ENCODE data around the gene PPP1R2.
"Not testable (repeated sequence)": the region's sequence is repeated elsewhere in the genome, so short reads cannot be mapped to it uniquely, and the experiment has no call there.

PPP1R2 gene

GRCh38 chr3:195512798-195513345, 30.3 kb downstream of the PPP1R2 start:
- no peak overlapping the region for H3K9ac ChIP-seq (ENCODE audit: low read depth, low read length)
- no peak for TF ChIP-seq EZH2 (IDR thresholded peaks at IDR 0.05; ENCODE audit: borderline replicate concordance, low read depth, low read length, severe bottlenecking)
- no peak for TF ChIP-seq CTCF (IDR thresholded peaks at IDR 0.05; ENCODE audit: borderline replicate concordance, extremely low read depth, low read length, poor library complexity, severe bottlenecking)
- DNase-seq (no peak), ATAC-seq (ENCODE audit: insufficient read depth, low read depth) (no peak)
- no peaks in the 10 kb centered on the region for H4K20me1 ChIP-seq (ENCODE audit: insufficient read depth, low read length)
- H3K9me3 ChIP-seq (ENCODE audit: insufficient read depth, low read length, severe bottlenecking): no peaks in the 10 kb centered on the region
- H3K4me2 ChIP-seq (ENCODE audit: insufficient read depth, low read length): no peak overlapping the region
- H3K27ac ChIP-seq (ENCODE audit: low read length): no peak overlapping the region
- no peak overlapping the region for H3K4me3 ChIP-seq (ENCODE audit: low read depth in 1 of 2, low read length in 2 of 2)
- H3K36me3 ChIP-seq (ENCODE audit: insufficient read depth, low read length): peaks cover 52% of the 10 kb centered on the region
- H3K4me1 ChIP-seq (ENCODE audit: insufficient read depth, low read length): no peaks in the 10 kb centered on the region
- H2AFZ ChIP-seq (ENCODE audit: low read depth, low read length): no peak overlapping the region
- no peaks in the 10 kb centered on the region for H3K79me2 ChIP-seq (ENCODE audit: insufficient read depth, low read length)
- no peaks in the 10 kb centered on the region for H3K27me3 ChIP-seq (ENCODE audit: insufficient read depth, low read length, poor library complexity)

GRCh38 chr3:195511136-195511535, 32.0 kb downstream of the PPP1R2 start:
- Histone ChIP-seq H3K4me1 (ENCODE audit: insufficient read depth, low read length) (no peaks in the 10 kb centered on the region), H3K9ac (ENCODE audit: low read depth, low read length) (no peak overlapping the region), H3K4me3 (ENCODE audit: low read depth in 1 of 2, low read length in 2 of 2) (no peak overlapping the region), H2AFZ (ENCODE audit: low read depth, low read length) (no peak overlapping the region), H3K4me2 (ENCODE audit: insufficient read depth, low read length) (no peak overlapping the region), H3K9me3 (ENCODE audit: insufficient read depth, low read length, severe bottlenecking) (no peaks in the 10 kb centered on the region), H3K27ac (ENCODE audit: low read length) (no peak overlapping the region), H3K79me2 (ENCODE audit: insufficient read depth, low read length) (no peaks in the 10 kb centered on the region), H3K36me3 (ENCODE audit: insufficient read depth, low read length) (peaks cover 36% of the 10 kb centered on the region), H4K20me1 (ENCODE audit: insufficient read depth, low read length) (no peaks in the 10 kb centered on the region), H3K27me3 (ENCODE audit: insufficient read depth, low read length, poor library complexity) (no peaks in the 10 kb centered on the region)
- DNase-seq (no peak), ATAC-seq (ENCODE audit: insufficient read depth, low read depth) (no peak)
- no peak for TF ChIP-seq CTCF (IDR thresholded peaks at IDR 0.05; ENCODE audit: borderline replicate concordance, extremely low read depth, low read length, poor library complexity, severe bottlenecking)
- TF ChIP-seq EZH2 (IDR thresholded peaks at IDR 0.05; ENCODE audit: borderline replicate concordance, low read depth, low read length, severe bottlenecking): no peak

GRCh38 chr3:195508185-195508584, 34.9 kb downstream of the PPP1R2 start:
- Histone ChIP-seq H3K27ac (ENCODE audit: low read length) (no peak overlapping the region), H4K20me1 (ENCODE audit: insufficient read depth, low read length) (no peaks in the 10 kb centered on the region), H3K27me3 (ENCODE audit: insufficient read depth, low read length, poor library complexity) (no peaks in the 10 kb centered on the region), H3K4me3 (ENCODE audit: low read depth in 1 of 2, low read length in 2 of 2) (no peak overlapping the region), H3K4me2 (ENCODE audit: insufficient read depth, low read length) (no peak overlapping the region), H3K9me3 (ENCODE audit: insufficient read depth, low read length, severe bottlenecking) (no peaks in the 10 kb centered on the region), H2AFZ (ENCODE audit: low read depth, low read length) (no peak overlapping the region), H3K4me1 (ENCODE audit: insufficient read depth, low read length) (no peaks in the 10 kb centered on the region), H3K9ac (ENCODE audit: low read depth, low read length) (no peak overlapping the region), H3K79me2 (ENCODE audit: insufficient read depth, low read length) (no peaks in the 10 kb centered on the region), H3K36me3 (ENCODE audit: insufficient read depth, low read length) (peaks cover 12% of the 10 kb centered on the region; the same call in 1 of the 2 replicates)
- ATAC-seq (ENCODE audit: insufficient read depth, low read depth) (no peak), DNase-seq (no peak)
- TF ChIP-seq EZH2 (IDR thresholded peaks at IDR 0.05; ENCODE audit: borderline replicate concordance, low read depth, low read length, severe bottlenecking) (no peak), CTCF (IDR thresholded peaks at IDR 0.05; ENCODE audit: borderline replicate concordance, extremely low read depth, low read length, poor library complexity, severe bottlenecking) (no peak)

GRCh38 chr3:195475614-195476013, 67.5 kb downstream of the PPP1R2 start:
- no peak overlapping the region for H3K27ac ChIP-seq (ENCODE audit: low read length)
- TF ChIP-seq EZH2 (IDR thresholded peaks at IDR 0.05; ENCODE audit: borderline replicate concordance, low read depth, low read length, severe bottlenecking): no peak
- TF ChIP-seq CTCF (IDR thresholded peaks at IDR 0.05; ENCODE audit: borderline replicate concordance, extremely low read depth, low read length, poor library complexity, severe bottlenecking): no peak
- no peak overlapping the region for H3K4me2 ChIP-seq (ENCODE audit: insufficient read depth, low read length)
- no peaks in the 10 kb centered on the region for H3K36me3 ChIP-seq (ENCODE audit: insufficient read depth, low read length)
- ATAC-seq (ENCODE audit: insufficient read depth, low read depth) (no peak), DNase-seq (no peak)
- no peaks in the 10 kb centered on the region for H3K4me1 ChIP-seq (ENCODE audit: insufficient read depth, low read length)
- no peaks in the 10 kb centered on the region for H4K20me1 ChIP-seq (ENCODE audit: insufficient read depth, low read length)
- H3K27me3 ChIP-seq (ENCODE audit: insufficient read depth, low read length, poor library complexity): peaks cover 2% of the 10 kb centered on the region
- no peak overlapping the region for H3K9ac ChIP-seq (ENCODE audit: low read depth, low read length)
- no peak overlapping the region for H2AFZ ChIP-seq (ENCODE audit: low read depth, low read length)
- H3K4me3 ChIP-seq (ENCODE audit: low read depth in 1 of 2, low read length in 2 of 2): no peak overlapping the region
- H3K9me3 ChIP-seq (ENCODE audit: insufficient read depth, low read length, severe bottlenecking): no peaks in the 10 kb centered on the region
- no peaks in the 10 kb centered on the region for H3K79me2 ChIP-seq (ENCODE audit: insufficient read depth, low read length)

GRCh38 chr3:195475116-195475515, 68.0 kb downstream of the PPP1R2 start:
- H3K36me3 ChIP-seq (ENCODE audit: insufficient read depth, low read length); H3K4me2 ChIP-seq (ENCODE audit: insufficient read depth, low read length); H3K4me1 ChIP-seq (ENCODE audit: insufficient read depth, low read length); H4K20me1 ChIP-seq (ENCODE audit: insufficient read depth, low read length); DNase-seq; H2AFZ ChIP-seq (ENCODE audit: low read depth, low read length); H3K27ac ChIP-seq (ENCODE audit: low read length); H3K9me3 ChIP-seq (ENCODE audit: insufficient read depth, low read length, severe bottlenecking); H3K4me3 ChIP-seq (ENCODE audit: low read depth in 1 of 2, low read length in 2 of 2); H3K79me2 ChIP-seq (ENCODE audit: insufficient read depth, low read length); H3K27me3 ChIP-seq (ENCODE audit: insufficient read depth, low read length, poor library complexity); H3K9ac ChIP-seq (ENCODE audit: low read depth, low read length); ATAC-seq (ENCODE audit: insufficient read depth, low read depth): not testable (repeated sequence)

Measured in DND-41 (cell line).